HG02852 (cell line): ENCODE results near the gene DYRK3.
"Not testable (repeated sequence)": the region's sequence is repeated elsewhere in the genome, so short reads cannot be mapped to it uniquely, and the experiment has no call there.

Experiments used
- ATAC-seq: cut with Tn5 transposase; IDR thresholded peaks from one replicate; pipeline ENCODE4 v1.9.1; 2021; ENCODE audit warnings: mild to moderate bottlenecking, moderate library complexity; ENCODE audit not compliant: unreplicated experiment

Gene DYRK3

GRCh38 chr1:206628916-206629315, 6.4 kb upstream of the DYRK3 start:
- ATAC-seq, result no peak

DNA sequence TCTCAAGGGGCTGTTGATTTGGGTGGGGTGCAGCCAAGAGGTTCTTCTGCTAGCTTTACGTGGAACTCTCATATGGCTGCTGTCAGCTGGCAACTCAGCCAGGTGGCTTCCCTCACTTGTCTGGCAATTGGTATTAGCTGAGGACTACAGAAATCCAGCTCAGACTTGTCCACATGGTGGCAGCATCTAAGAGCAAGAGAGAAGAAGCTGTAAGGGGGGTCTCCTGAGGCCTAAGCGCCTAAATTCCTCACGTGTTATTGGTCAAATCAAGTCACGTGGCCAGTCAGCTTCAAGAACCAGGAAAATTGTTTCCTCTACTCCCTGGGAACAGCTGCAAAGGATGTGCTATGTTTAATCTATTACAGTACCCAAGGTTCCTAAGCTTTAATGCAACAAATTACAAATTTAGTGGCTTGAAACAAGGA, 4.2 kb upstream of the DYRK3 start:
- ATAC-seq, result no peak

DNA sequence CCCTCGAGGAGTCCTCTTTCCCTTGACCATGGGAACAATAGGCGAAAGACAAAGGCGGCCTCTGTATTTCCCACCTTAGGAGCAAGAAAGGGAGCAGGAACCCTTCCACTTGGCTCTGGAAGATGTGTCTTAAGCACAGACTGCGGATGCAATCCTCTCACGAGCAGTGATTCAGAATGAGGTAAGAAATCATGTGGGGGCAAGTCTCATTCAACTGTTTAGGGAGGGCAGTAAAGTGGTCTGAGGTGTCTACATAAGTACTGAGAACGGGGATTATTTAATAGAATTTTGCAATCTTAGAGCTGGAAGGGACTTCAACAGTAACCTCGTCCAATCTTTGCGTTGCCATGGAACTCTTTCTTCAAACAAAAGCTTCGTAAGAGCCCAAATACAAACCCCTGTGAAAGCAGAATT, 1.6 kb upstream of the DYRK3 start:
- no peak for ATAC-seq

- no peak for ATAC-seq
These were observed 814 bp upstream of the DYRK3 start for GRCh38 chr1:206634365-206635079.

DNA sequence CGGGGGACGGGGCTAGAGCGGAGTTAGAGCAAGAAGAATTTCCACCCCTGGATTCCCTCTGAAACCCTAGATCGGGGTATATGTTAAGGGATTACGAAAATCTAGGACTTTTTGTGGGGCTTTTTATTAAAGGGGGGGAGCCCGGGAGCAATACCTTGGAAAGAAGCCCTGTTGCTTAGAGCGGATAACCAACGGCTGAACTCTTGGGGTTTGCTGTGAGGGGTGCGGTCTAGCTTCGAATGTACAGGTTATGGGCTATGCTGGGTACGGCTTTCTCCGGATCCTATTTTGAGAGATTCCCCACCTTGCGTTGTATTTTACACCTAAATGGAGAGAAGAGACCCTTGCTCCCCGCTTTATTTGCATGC, 626 bp downstream of the DYRK3 start:
- ATAC-seq, result no peak

- no peak for ATAC-seq
These were observed 1.3 kb downstream of the DYRK3 start for GRCh38 chr1:206636671-206637070.

- ATAC-seq, result no peak
These were observed 2.3 kb downstream of the DYRK3 start for GRCh38 chr1:206637605-206638004.

GRCh38 chr1:206642074-206642473, 6.7 kb downstream of the DYRK3 start:
- ATAC-seq, result not testable (repeated sequence)

- no peak for ATAC-seq
These were observed 7.9 kb downstream of the DYRK3 start for GRCh38 chr1:206643118-206643698.

DNA sequence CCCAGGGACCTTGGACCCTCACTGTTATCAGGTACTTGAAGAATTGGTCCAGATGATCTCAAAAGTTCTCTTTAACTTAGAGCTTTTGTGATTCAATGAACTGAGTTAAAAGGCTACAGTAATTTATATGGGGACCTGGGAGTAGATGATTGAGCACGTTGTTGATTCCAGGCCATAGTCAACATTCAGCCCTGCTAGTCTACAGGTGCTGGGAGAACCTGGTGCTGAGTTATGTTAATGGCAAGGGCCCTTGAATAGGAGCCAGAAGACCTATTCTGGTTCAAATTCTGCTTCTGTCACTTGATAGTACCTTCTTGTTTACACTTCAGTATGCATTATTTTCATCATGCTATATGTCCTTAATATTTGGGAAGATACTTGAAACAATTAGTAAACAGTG, 11.2 kb downstream of the DYRK3 start:
- no peak for ATAC-seq

DNA sequence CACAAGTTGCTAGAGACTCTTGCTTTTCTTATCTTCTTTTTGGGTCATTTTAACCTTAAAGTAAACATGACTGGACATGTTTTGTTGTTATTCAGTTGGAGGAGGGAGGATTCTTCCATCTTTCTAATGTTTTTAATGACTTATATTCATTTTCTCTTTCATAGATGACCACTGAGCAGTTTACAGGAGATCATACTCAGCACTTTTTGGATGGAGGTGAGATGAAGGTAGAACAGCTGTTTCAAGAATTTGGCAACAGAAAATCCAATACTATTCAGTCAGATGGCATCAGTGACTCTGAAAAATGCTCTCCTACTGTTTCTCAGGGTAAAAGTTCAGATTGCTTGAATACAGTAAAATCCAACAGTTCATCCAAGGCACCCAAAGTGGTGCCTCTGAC, 11.9 kb downstream of the DYRK3 start:
- no peak for ATAC-seq

DNA sequence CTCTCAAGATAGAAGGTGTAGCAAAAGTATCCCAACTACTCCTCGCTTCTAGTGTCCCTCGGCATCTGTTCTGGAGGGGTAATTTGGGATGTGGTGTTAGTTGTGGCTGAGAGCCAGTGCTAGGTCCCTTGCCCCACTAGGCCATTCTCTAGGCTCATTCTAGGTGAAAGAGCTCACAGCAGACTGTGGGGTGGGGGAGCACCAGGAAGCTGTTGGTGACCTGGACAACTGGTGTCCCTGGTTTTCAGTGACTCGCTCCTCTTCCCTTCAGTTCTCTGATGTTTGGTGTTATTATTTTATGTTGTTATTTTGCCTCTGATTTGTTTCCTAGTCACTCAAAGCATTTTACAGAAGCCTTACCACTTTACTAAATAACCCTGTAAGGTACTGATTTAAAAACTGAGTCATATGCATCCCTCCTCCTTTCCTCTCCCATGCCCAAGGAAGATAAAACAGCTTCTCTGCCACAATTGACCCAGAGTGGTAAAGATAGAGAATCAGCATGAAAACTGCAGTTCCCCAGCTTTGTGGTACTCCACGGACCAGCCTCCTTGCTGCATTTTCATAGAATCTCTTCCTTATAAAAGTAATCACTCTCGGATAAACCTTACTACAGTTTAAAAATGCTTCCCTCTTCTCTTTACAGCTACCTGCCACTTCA, 14.1 kb downstream of the DYRK3 start:
- no peak for ATAC-seq

- ATAC-seq, result no peak
These were observed 15.7 kb downstream of the DYRK3 start for GRCh38 chr1:206651014-206651413.

- no peak for ATAC-seq
These were observed 16.9 kb downstream of the DYRK3 start for GRCh38 chr1:206651958-206652890.

- no peak for ATAC-seq
These were observed 18.6 kb downstream of the DYRK3 start for GRCh38 chr1:206653715-206654459.

GRCh38 chr1:206654828-206655227, 19.5 kb downstream of the DYRK3 start:
- no peak for ATAC-seq

GRCh38 chr1:206655471-206655882, 20.1 kb downstream of the DYRK3 start:
- no peak for ATAC-seq

- ATAC-seq, result no peak
These were observed 21.6 kb downstream of the DYRK3 start for GRCh38 chr1:206656936-206657335.

DNA sequence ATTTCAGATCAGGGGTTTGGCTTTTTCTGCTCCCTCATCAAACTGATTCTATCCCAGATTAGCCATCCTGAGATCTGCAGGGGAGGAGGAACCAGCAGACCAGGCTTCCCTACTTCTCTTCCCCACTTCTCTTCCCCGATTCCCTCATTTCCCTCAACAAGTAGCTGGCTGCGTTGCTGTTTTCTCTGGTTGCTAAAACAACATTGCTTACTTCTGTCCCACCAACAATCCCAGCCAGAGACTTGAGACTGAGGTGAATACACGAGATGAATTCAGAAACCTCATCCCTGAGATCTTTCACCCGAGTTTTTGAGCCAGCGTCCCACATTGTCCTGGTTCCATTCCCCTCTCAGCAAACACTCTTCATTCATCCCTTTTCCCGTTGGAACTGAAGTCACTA, 22.4 kb downstream of the DYRK3 start:
- no peak for ATAC-seq

- ATAC-seq, result no peak
These were observed 23.1 kb downstream of the DYRK3 start for GRCh38 chr1:206658264-206658980.
